Activated naive CD4-positive, alpha-beta T cell treated with anti-CD3 and anti-CD28 coated beads, Interleukin-2, amount 50 U/mL, for 24 hours (primary cell): ENCODE measurements around the gene GPR148.

Experiments used
- H3K27ac Mint-ChIP-seq: one replicate; pipeline ENCODE4 v1.8.0; 2021; ENCODE audit warnings: mild to moderate bottlenecking, mixed read lengths
- H3K27me3 Mint-ChIP-seq: one replicate; pipeline ENCODE4 v1.8.0; 2021; ENCODE audit warnings: mixed read lengths
- H3K36me3 Mint-ChIP-seq: one replicate; pipeline ENCODE4 v1.8.0; 2021; ENCODE audit warnings: mixed read lengths
- H3K4me1 Mint-ChIP-seq: one replicate; pipeline ENCODE4 v1.8.0; 2021; ENCODE audit warnings: mixed read lengths
- H3K4me3 Mint-ChIP-seq: one replicate; pipeline ENCODE4 v1.8.0; 2021; ENCODE audit warnings: mild to moderate bottlenecking, mixed read lengths
- H3K9me3 Mint-ChIP-seq: one replicate; pipeline ENCODE4 v1.8.0; 2021; ENCODE audit warnings: mixed read lengths

Gene GPR148

GRCh38 chr2:130736487-130736886 lies 7.6 kb downstream of the GPR148 start:
- no peak overlapping the region for H3K27ac Mint-ChIP-seq

GRCh38 chr2:130737592-130737991 lies 8.7 kb downstream of the GPR148 start:
- H3K36me3 Mint-ChIP-seq = no peaks in the 10 kb centered on the region
- H3K27me3 Mint-ChIP-seq = peaks cover 9% of the 10 kb centered on the region
- peaks cover 9% of the 10 kb centered on the region for H3K9me3 Mint-ChIP-seq
- no peaks in the 10 kb centered on the region for H3K4me1 Mint-ChIP-seq
- H3K27ac Mint-ChIP-seq = no peak overlapping the region
- no peak overlapping the region for H3K4me3 Mint-ChIP-seq

More at GRCh38 chr2:130736487-130736886, 7.6 kb downstream of the GPR148 start:
- H3K36me3 Mint-ChIP-seq = no peaks in the 10 kb centered on the region
- H3K27me3 Mint-ChIP-seq = peaks cover 9% of the 10 kb centered on the region
- H3K9me3 Mint-ChIP-seq = peaks cover 9% of the 10 kb centered on the region
- H3K4me3 Mint-ChIP-seq = no peak overlapping the region
- no peaks in the 10 kb centered on the region for H3K4me1 Mint-ChIP-seq

DNA sequence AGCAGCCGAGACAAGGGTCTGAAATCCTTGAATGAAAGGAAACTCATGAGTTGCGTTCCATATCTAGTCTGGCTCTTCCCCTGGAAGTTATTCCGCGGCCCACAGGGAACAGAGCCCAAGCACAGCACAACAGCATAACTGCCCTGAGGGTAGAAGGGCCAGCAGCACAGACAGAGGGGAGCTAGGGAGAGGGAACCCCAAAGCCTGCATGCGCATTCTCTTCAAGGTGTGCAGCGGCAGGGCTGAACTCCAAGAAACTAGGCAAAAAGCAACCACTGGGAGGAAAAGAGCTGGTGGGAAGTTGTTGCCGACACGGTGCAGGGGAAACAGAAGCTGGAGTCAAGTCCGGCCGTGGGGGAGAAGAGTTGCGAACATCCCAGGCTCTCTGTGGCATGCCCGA lies 11.8 kb downstream of the GPR148 start:
- Mint-ChIP-seq H3K36me3 (no peaks in the 10 kb centered on the region), H3K4me1 (no peaks in the 10 kb centered on the region), H3K9me3 (no peaks in the 10 kb centered on the region), H3K4me3 (no peak overlapping the region), H3K27ac (no peak overlapping the region), H3K27me3 (peaks cover 18% of the 10 kb centered on the region)

DNA sequence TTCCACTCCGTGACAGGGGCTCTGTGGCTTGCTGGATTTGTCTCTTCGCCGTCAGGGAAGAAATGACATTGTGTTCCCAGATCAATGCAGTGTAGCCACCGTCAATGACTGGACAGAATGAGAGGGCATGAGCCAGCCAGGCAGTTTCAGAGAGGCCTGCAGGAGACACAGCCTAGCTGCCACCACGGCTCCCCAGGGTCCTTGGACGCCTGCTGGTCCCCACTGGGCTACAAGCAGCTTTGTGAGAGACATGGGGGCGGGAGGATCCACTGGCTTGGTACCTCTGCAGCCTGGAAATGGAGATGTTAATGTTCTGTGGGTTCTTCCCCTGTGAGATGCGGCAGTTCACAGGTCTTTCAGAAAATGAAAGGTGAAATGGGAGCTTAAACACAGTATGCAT lies 14.4 kb downstream of the GPR148 start:
- Mint-ChIP-seq H3K27me3 (peaks cover 17% of the 10 kb centered on the region), H3K4me3 (no peak overlapping the region), H3K27ac (no peak overlapping the region), H3K36me3 (no peaks in the 10 kb centered on the region), H3K4me1 (no peaks in the 10 kb centered on the region), H3K9me3 (no peaks in the 10 kb centered on the region)

DNA sequence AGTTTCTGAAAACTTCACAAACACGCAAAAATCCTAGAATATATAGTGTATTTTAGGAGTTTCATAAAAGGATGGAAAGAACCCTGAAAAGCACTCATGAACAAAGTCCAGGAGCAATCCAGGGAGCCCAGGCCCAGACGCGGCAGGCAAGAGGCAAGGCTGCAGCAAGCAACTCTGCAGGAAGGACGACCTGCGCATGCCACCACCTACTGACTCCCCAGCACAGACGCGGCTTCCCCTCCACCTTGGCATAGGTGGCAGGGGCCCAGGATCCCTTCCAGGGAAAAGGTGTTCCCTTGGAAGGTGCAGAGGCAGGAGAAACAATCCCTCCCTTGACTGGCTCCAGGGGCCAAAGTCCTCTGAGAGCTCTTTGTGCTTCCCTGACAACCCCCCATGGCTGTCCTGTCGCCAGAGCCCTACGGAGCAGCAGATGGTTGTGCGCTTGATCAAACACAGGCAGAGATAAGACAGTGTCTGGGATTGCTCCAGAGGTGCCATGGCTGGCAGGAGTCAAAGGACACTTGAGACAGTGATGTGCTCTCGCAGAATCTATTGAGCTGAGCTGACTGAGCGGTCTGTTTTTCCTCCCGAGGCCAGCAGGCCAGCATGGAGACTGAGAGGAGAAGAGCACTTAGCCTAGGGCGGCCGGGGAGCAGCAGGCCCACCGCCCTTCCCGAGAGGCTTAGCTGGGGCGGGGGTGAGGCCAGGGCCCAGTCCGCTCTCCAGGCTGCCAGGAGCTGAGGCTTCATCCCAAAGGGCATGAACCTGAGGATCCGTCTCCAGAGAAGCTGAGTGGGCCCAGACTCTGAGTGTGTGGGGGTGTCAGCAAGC lies 15.6 kb downstream of the GPR148 start:
- Mint-ChIP-seq H3K27me3 (peaks cover 16% of the 10 kb centered on the region), H3K4me1 (no peaks in the 10 kb centered on the region), H3K4me3 (no peak overlapping the region), H3K27ac (no peak overlapping the region), H3K9me3 (no peaks in the 10 kb centered on the region), H3K36me3 (no peaks in the 10 kb centered on the region)

DNA sequence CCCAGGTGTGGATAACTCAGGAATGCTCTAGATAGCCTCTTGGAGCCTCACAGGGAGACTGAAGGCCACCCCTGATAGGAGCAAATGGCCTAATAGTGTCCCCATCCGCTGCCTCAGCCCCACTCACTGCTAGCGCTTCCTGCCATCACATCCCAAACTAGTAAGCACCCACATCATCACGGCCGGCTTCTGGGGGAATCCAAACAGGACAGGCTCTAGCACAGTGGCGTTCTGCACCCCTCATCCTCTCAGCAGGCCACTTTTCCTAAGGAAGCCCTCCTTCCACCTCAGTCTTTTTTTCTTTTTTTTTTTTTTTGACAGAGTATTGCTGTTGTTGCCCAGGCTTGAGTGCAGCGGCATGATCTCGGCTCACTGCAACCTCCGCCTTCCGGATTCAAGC lies 20.2 kb downstream of the GPR148 start:
- H3K27ac Mint-ChIP-seq = no peak overlapping the region
- no peaks in the 10 kb centered on the region for H3K36me3 Mint-ChIP-seq
- no peaks in the 10 kb centered on the region for H3K4me1 Mint-ChIP-seq
- peaks cover 22% of the 10 kb centered on the region for H3K27me3 Mint-ChIP-seq
- no peak overlapping the region for H3K4me3 Mint-ChIP-seq
- H3K9me3 Mint-ChIP-seq = no peaks in the 10 kb centered on the region

DNA sequence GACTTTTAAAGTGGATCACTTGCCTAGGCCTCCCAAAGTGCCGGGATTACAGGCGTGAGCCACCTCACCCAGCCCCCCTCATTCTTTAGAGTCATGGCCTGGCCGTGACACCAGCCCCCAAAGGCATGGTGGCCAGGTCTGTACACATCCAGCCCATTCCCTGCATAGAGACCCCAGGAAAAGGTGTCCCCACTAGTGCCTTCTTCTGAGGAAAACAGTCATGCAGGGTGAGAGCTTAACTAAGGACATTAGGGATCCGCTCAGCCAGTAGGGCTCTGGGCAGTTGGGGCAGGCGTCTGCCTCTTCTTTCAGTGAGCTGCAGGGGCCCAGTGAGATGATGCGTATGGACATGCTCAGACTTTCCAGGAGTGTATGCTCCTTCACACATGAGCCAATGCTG lies 20.8 kb downstream of the GPR148 start:
- Mint-ChIP-seq H3K9me3 (no peaks in the 10 kb centered on the region), H3K27me3 (peaks cover 21% of the 10 kb centered on the region), H3K4me3 (no peak overlapping the region), H3K27ac (no peak overlapping the region), H3K4me1 (peaks cover 2% of the 10 kb centered on the region), H3K36me3 (no peaks in the 10 kb centered on the region)

GRCh38 chr2:130754811-130755210 lies 25.9 kb downstream of the GPR148 start:
- Mint-ChIP-seq H3K27ac (no peak overlapping the region), H3K36me3 (no peaks in the 10 kb centered on the region), H3K27me3 (peaks cover 41% of the 10 kb centered on the region), H3K4me3 (peak overlapping the region; percentile 44), H3K4me1 (peaks cover 19% of the 10 kb centered on the region), H3K9me3 (no peaks in the 10 kb centered on the region)

- no peak within 1 kb of the TSS for H3K27ac Mint-ChIP-seq
- H3K4me1 Mint-ChIP-seq = peaks cover 19% of the 10 kb centered on the region
- no peaks in the 10 kb centered on the region for H3K36me3 Mint-ChIP-seq
- H3K27me3 Mint-ChIP-seq = peaks cover 41% of the 10 kb centered on the region
- H3K9me3 Mint-ChIP-seq = no peaks in the 10 kb centered on the region
- peak within 1 kb of the TSS; percentile 44 for H3K4me3 Mint-ChIP-seq
Measured at GRCh38 chr2:130755256-130756052, 26.6 kb downstream of the GPR148 start, which contains the start of gene AMER3. TSS of gene AMER3 (plus strand) at chr2:130755540. CDS start at chr2:130762073, 6,533 bp downstream.

DNA sequence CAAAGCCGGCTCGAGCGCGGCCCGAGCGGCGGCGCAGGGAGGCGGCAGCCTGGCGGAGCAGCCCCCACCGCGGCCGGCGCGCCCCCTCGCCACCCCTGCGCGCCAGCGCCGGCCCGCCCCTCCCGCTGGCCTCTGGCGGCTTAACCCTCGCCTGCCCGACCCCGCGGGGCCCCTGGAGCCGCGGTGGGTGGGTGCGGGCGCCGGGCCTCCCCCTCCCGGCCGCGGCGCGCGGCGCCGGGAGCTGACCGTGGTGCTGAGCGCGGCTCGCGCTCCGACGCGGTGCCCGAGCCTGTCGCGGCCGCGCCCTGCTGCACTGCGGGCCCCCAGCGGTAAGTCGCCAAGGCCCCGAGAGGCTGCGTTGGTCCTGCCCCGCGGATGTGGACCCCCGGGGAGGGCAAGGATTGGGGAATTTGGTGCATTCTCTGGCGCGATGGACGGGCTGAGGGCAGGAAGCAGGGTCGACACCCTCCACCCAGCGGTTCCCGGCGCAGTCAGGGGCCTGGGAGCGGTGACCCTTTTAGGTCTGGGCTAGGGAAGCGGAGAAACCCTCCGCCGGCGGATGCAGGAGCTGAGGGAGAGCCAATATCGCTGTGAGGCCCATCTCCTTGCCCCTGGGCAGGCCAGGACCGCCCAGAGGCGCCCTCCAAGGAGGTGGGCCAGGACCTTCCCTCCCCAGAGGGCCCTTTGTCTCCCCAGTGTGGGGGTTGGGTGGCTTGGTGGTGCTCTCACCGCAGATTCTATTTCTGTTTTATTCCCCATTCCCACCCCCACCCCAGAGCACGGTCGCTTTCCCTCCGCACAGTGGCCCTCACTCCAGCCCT lies 27.4 kb downstream of the GPR148 start:
- peaks cover 19% of the 10 kb centered on the region for H3K4me1 Mint-ChIP-seq
- H3K27ac Mint-ChIP-seq = no peak overlapping the region
- H3K4me3 Mint-ChIP-seq = peak overlapping the region; percentile 71
- no peaks in the 10 kb centered on the region for H3K9me3 Mint-ChIP-seq
- peaks cover 43% of the 10 kb centered on the region for H3K27me3 Mint-ChIP-seq
- H3K36me3 Mint-ChIP-seq = no peaks in the 10 kb centered on the region

- no peaks in the 10 kb centered on the region for H3K36me3 Mint-ChIP-seq
- H3K4me3 Mint-ChIP-seq = peak overlapping the region; percentile 71
- no peaks in the 10 kb centered on the region for H3K9me3 Mint-ChIP-seq
- peaks cover 19% of the 10 kb centered on the region for H3K4me1 Mint-ChIP-seq
- H3K27me3 Mint-ChIP-seq = peaks cover 46% of the 10 kb centered on the region
- H3K27ac Mint-ChIP-seq = peak overlapping the region; percentile 72
Measured at GRCh38 chr2:130756874-130757668, 28.2 kb downstream of the GPR148 start.

- H3K27me3 Mint-ChIP-seq = peaks cover 29% of the 10 kb centered on the region
Measured at GRCh38 chr2:130759906-130760753, 31.3 kb downstream of the GPR148 start.

GRCh38 chr2:130760754-130761751 lies 32.2 kb downstream of the GPR148 start:
- Mint-ChIP-seq H3K9me3 (no peaks in the 10 kb centered on the region), H3K27ac (no peak overlapping the region), H3K36me3 (no peaks in the 10 kb centered on the region), H3K4me3 (no peak overlapping the region), H3K27me3 (peaks cover 26% of the 10 kb centered on the region), H3K4me1 (peaks cover 11% of the 10 kb centered on the region)

More at GRCh38 chr2:130759906-130760753, 31.3 kb downstream of the GPR148 start:
- Mint-ChIP-seq H3K9me3 (no peaks in the 10 kb centered on the region), H3K4me1 (peaks cover 14% of the 10 kb centered on the region), H3K27ac (no peak overlapping the region), H3K4me3 (no peak overlapping the region), H3K36me3 (no peaks in the 10 kb centered on the region)
